EL (cell line): ENCODE measurements around the gene ELL.

Experiments used
- DNase-seq: peaks from one replicate; pipeline ENCODE4 v3.0.0-alpha.2; 2016

The ELL gene

GRCh38 chr19:18431351-18432197, 90.3 kb downstream of the ELL start:
- DNase-seq = no peak

- DNase-seq = no peak
Observed at GRCh38 chr19:18430417-18431144, 91.3 kb downstream of the ELL start.

- no peak for DNase-seq
Observed at GRCh38 chr19:18429717-18430416, 92.0 kb downstream of the ELL start.

- peak; percentile 86 for DNase-seq
Observed at GRCh38 chr19:18428787-18429674, 92.8 kb downstream of the ELL start.

- no peak for DNase-seq
Observed at GRCh38 chr19:18428173-18428786, 93.6 kb downstream of the ELL start.

- DNase-seq = no peak
Observed at GRCh38 chr19:18427743-18428113, 94.1 kb downstream of the ELL start.

- DNase-seq = no peak
Observed at GRCh38 chr19:18427080-18427742, 94.7 kb downstream of the ELL start.

GRCh38 chr19:18426416-18426767, 95.5 kb downstream of the ELL start:
- no peak for DNase-seq

- peak; percentile 83 for DNase-seq
Observed at GRCh38 chr19:18425515-18426415, 96.1 kb downstream of the ELL start.

- no peak for DNase-seq
Observed at GRCh38 chr19:18424890-18425514, 96.9 kb downstream of the ELL start.

- no peak for DNase-seq
Observed at GRCh38 chr19:18424122-18424889, 97.6 kb downstream of the ELL start.

GRCh38 chr19:18423258-18424020, 98.4 kb downstream of the ELL start:
- no peak for DNase-seq

- no peak for DNase-seq
Observed at GRCh38 chr19:18422530-18423191, 99.2 kb downstream of the ELL start.

GRCh38 chr19:18421371-18421959, 100.4 kb downstream of the ELL start:
- no peak for DNase-seq

- DNase-seq = no peak
Observed at GRCh38 chr19:18420930-18421329, 100.9 kb downstream of the ELL start.

GRCh38 chr19:18419699-18420460, 102.0 kb downstream of the ELL start:
- no peak for DNase-seq
